Effector memory CD8-positive, alpha-beta T cell (primary cell): ENCODE data around the gene WDR7.
A peak's percentile ranks its signal among the peaks of the same experiment; 100 is the strongest.

Source experiments
- ATAC-seq: fragments of 150-1000 bp; cut with Tn5 transposase; replicated peaks from 2 replicates; pipeline ENCODE4 v1.10.0; 2021; ENCODE audit warnings: mild to moderate bottlenecking, moderate library complexity
- DNase-seq, 3 experiments: peaks; one replicate each; pipeline ENCODE4 v3.0.0; 2021
- H3K27ac Mint-ChIP-seq, 2 donors: one replicate each; pipeline ENCODE4 v1.8.0; 2022; ENCODE audit warnings: mild to moderate bottlenecking in 2 of 2, mixed read lengths in 2 of 2, moderate library complexity in 2 of 2
- H3K27me3 Mint-ChIP-seq, 2 donors: one replicate each; pipeline ENCODE4 v1.8.0; 2022; ENCODE audit warnings: mixed read lengths in 2 of 2
- H3K36me3 Mint-ChIP-seq: one replicate; pipeline ENCODE4 v1.8.0; 2022; ENCODE audit warnings: mild to moderate bottlenecking, moderate library complexity, mixed read lengths; ENCODE audit not compliant: insufficient read depth
- H3K4me1 Mint-ChIP-seq, 2 donors: one replicate each; pipeline ENCODE4 v1.8.0; 2022; ENCODE audit warnings: low read depth in 2 of 2, mixed read lengths in 2 of 2
- H3K4me3 Mint-ChIP-seq, 2 donors: one replicate each; pipeline ENCODE4 v1.8.0; 2022; ENCODE audit warnings: mild to moderate bottlenecking in 2 of 2, mixed read lengths in 2 of 2, moderate library complexity in 2 of 2
- H3K9me3 Mint-ChIP-seq, 2 donors: one replicate each; pipeline ENCODE4 v1.8.0; 2022; ENCODE audit warnings: mixed read lengths in 2 of 2

The WDR7 gene

GRCh38 chr18:56973487-56973886 is 322.3 kb downstream of the WDR7 start:
- no peak for ATAC-seq
- Mint-ChIP-seq H3K27me3 (no peaks in the 10 kb centered on the region), H3K36me3 (peaks cover 8% of the 10 kb centered on the region), H3K9me3 (no peaks in the 10 kb centered on the region), H3K4me1 (no peaks in the 10 kb centered on the region), H3K4me3 (no peak overlapping the region), H3K27ac (no peak overlapping the region)
- DNase-seq = no peak

- peaks cover 8% of the 10 kb centered on the region for H3K36me3 Mint-ChIP-seq
- no peak for DNase-seq
- H3K27ac Mint-ChIP-seq = no peak overlapping the region
- no peak overlapping the region for H3K4me3 Mint-ChIP-seq
- H3K9me3 Mint-ChIP-seq = no peaks in the 10 kb centered on the region
- H3K4me1 Mint-ChIP-seq = no peaks in the 10 kb centered on the region
- no peak for ATAC-seq
- H3K27me3 Mint-ChIP-seq = no peaks in the 10 kb centered on the region
These were observed 323.0 kb downstream of the WDR7 start for GRCh38 chr18:56974141-56974540.

- no peak overlapping the region for H3K27ac Mint-ChIP-seq
- no peak overlapping the region for H3K4me3 Mint-ChIP-seq
- ATAC-seq (no peak), DNase-seq (no peak)
- H3K36me3 Mint-ChIP-seq = peaks cover 8% of the 10 kb centered on the region
- H3K9me3 Mint-ChIP-seq = no peaks in the 10 kb centered on the region
- no peaks in the 10 kb centered on the region for H3K4me1 Mint-ChIP-seq
- no peaks in the 10 kb centered on the region for H3K27me3 Mint-ChIP-seq
These were observed 324.1 kb downstream of the WDR7 start for GRCh38 chr18:56975276-56975675.

GRCh38 chr18:56977309-56977708 is 326.1 kb downstream of the WDR7 start:
- Mint-ChIP-seq H3K36me3 (peaks cover 4% of the 10 kb centered on the region), H3K27ac (no peak overlapping the region), H3K4me3 (no peak overlapping the region), H3K27me3 (no peaks in the 10 kb centered on the region), H3K4me1 (no peaks in the 10 kb centered on the region), H3K9me3 (no peaks in the 10 kb centered on the region)
- DNase-seq (no peak), ATAC-seq (no peak)

- Mint-ChIP-seq H3K36me3 (peaks cover 4% of the 10 kb centered on the region), H3K4me1 (no peaks in the 10 kb centered on the region), H3K27me3 (no peaks in the 10 kb centered on the region), H3K27ac (no peak overlapping the region), H3K9me3 (no peaks in the 10 kb centered on the region), H3K4me3 (no peak overlapping the region)
- ATAC-seq = no peak
- no peak for DNase-seq
These were observed 326.6 kb downstream of the WDR7 start for GRCh38 chr18:56977771-56978170.

GRCh38 chr18:56980151-56980550 is 329.0 kb downstream of the WDR7 start:
- ATAC-seq (no peak), DNase-seq (no peak)
- H3K36me3 Mint-ChIP-seq = no peaks in the 10 kb centered on the region
- H3K4me1 Mint-ChIP-seq = no peaks in the 10 kb centered on the region
- H3K27ac Mint-ChIP-seq = no peak overlapping the region
- no peaks in the 10 kb centered on the region for H3K9me3 Mint-ChIP-seq
- H3K27me3 Mint-ChIP-seq = no peaks in the 10 kb centered on the region
- no peak overlapping the region for H3K4me3 Mint-ChIP-seq

- H3K4me1 Mint-ChIP-seq = no peaks in the 10 kb centered on the region
- H3K27me3 Mint-ChIP-seq = no peaks in the 10 kb centered on the region
- no peaks in the 10 kb centered on the region for H3K36me3 Mint-ChIP-seq
- no peak overlapping the region for H3K4me3 Mint-ChIP-seq
- DNase-seq (no peak), ATAC-seq (no peak)
- no peaks in the 10 kb centered on the region for H3K9me3 Mint-ChIP-seq
- no peak overlapping the region for H3K27ac Mint-ChIP-seq
These were observed 331.6 kb downstream of the WDR7 start for GRCh38 chr18:56982766-56983165.

GRCh38 chr18:56983275-56983992 is 332.3 kb downstream of the WDR7 start:
- DNase-seq (no peak), ATAC-seq (no peak)
- no peaks in the 10 kb centered on the region for H3K36me3 Mint-ChIP-seq
- H3K27me3 Mint-ChIP-seq = no peaks in the 10 kb centered on the region
- peak overlapping the region in 1 of 2 donors; percentile 16 for H3K27ac Mint-ChIP-seq
- H3K9me3 Mint-ChIP-seq = no peaks in the 10 kb centered on the region
- no peak overlapping the region for H3K4me3 Mint-ChIP-seq
- H3K4me1 Mint-ChIP-seq = no peaks in the 10 kb centered on the region

- Mint-ChIP-seq H3K27ac (no peak overlapping the region), H3K36me3 (no peaks in the 10 kb centered on the region), H3K27me3 (no peaks in the 10 kb centered on the region), H3K9me3 (no peaks in the 10 kb centered on the region), H3K4me1 (no peaks in the 10 kb centered on the region), H3K4me3 (no peak overlapping the region)
- no peak for ATAC-seq
- no peak for DNase-seq
These were observed 333.6 kb downstream of the WDR7 start for GRCh38 chr18:56984731-56985130.

GRCh38 chr18:56986829-56987228 is 335.7 kb downstream of the WDR7 start:
- Mint-ChIP-seq H3K9me3 (peaks cover 0 to 3% of the 10 kb centered on the region in 2 donors), H3K4me1 (no peaks in the 10 kb centered on the region)

GRCh38 chr18:56987236-56987635 is 336.1 kb downstream of the WDR7 start:
- H3K4me1 Mint-ChIP-seq = no peaks in the 10 kb centered on the region
- no peak for DNase-seq
- H3K4me3 Mint-ChIP-seq = no peak overlapping the region
- H3K27ac Mint-ChIP-seq = no peak overlapping the region
- H3K27me3 Mint-ChIP-seq = no peaks in the 10 kb centered on the region
- peaks cover 0 to 3% of the 10 kb centered on the region in 2 donors for H3K9me3 Mint-ChIP-seq
- peaks cover 4% of the 10 kb centered on the region for H3K36me3 Mint-ChIP-seq
- no peak for ATAC-seq

More at GRCh38 chr18:56986829-56987228, 335.7 kb downstream of the WDR7 start:
- Mint-ChIP-seq H3K27ac (no peak overlapping the region), H3K4me3 (no peak overlapping the region), H3K27me3 (no peaks in the 10 kb centered on the region), H3K36me3 (peaks cover 4% of the 10 kb centered on the region)
- no peak for DNase-seq
- ATAC-seq = no peak

GRCh38 chr18:56988022-56988421 is 336.9 kb downstream of the WDR7 start:
- DNase-seq (no peak), ATAC-seq (no peak)
- H3K9me3 Mint-ChIP-seq = peaks cover 0 to 3% of the 10 kb centered on the region in 2 donors
- no peaks in the 10 kb centered on the region for H3K27me3 Mint-ChIP-seq
- H3K36me3 Mint-ChIP-seq = peaks cover 4% of the 10 kb centered on the region
- H3K4me3 Mint-ChIP-seq = no peak overlapping the region
- no peaks in the 10 kb centered on the region for H3K4me1 Mint-ChIP-seq
- no peak overlapping the region for H3K27ac Mint-ChIP-seq

GRCh38 chr18:56990678-56991077 is 339.5 kb downstream of the WDR7 start:
- no peak overlapping the region for H3K27ac Mint-ChIP-seq
- ATAC-seq (no peak), DNase-seq (no peak)
- H3K4me1 Mint-ChIP-seq = no peaks in the 10 kb centered on the region
- peaks cover 0 to 3% of the 10 kb centered on the region in 2 donors for H3K9me3 Mint-ChIP-seq
- H3K27me3 Mint-ChIP-seq = no peaks in the 10 kb centered on the region
- peaks cover 8% of the 10 kb centered on the region for H3K36me3 Mint-ChIP-seq
- no peak overlapping the region for H3K4me3 Mint-ChIP-seq

GRCh38 chr18:56992777-56993176 is 341.6 kb downstream of the WDR7 start:
- ATAC-seq (no peak), DNase-seq (no peak)
- H3K9me3 Mint-ChIP-seq = peaks cover 0 to 3% of the 10 kb centered on the region in 2 donors
- no peak overlapping the region for H3K27ac Mint-ChIP-seq
- peaks cover 8% of the 10 kb centered on the region for H3K36me3 Mint-ChIP-seq
- H3K4me3 Mint-ChIP-seq = no peak overlapping the region
- H3K4me1 Mint-ChIP-seq = no peaks in the 10 kb centered on the region
- no peaks in the 10 kb centered on the region for H3K27me3 Mint-ChIP-seq
